Activated CD8-positive, alpha-beta memory T cell treated with anti-CD3 and anti-CD28 coated beads for 36 hours (primary cell): ENCODE measurements around the gene SKAP2. TPM values are rescaled to one million over a fixed set of nuclear protein-coding genes. Genes with fewer than 3 reads are reported as not detected.

ENCODE experiments used
- CTCF ChIA-PET: fragments of 350-600 bp; sonication (Branson Sonifier 250); formaldehyde crosslinking; loops from one replicate; lab custom pipeline; 2021; ENCODE audit warnings: antibody characterized with exemption; lab: Charles Lee
- POLR2A ChIA-PET: fragments of 350-600 bp; sonication (Branson Sonifier 250); formaldehyde crosslinking; loops from one replicate; lab custom pipeline; 2021; ENCODE audit warnings: antibody characterized with exemption; lab: Charles Lee
- total RNA-seq, 2 experiments: library from RNA; stranded (reverse); gene quantifications; one replicate each; pipeline ENCODE4 v1.2.3, GENCODE V29; 2021

The SKAP2 gene
- total RNA-seq, 2 experiments from 2014 or later, result 14.0 to 15.3 TPM

GRCh38 chr7:26681819-26682418 lies 182.5 kb downstream of the SKAP2 start:
- POLR2A ChIA-PET, result interaction anchor here (0.5 kb wide), 1 partner anchor 737 kb away, joined by 5 read pairs; no protein-coding TSS in a partner anchor
- CTCF ChIA-PET, result interaction anchor here (1.2 to 5.9 kb wide), 3 partner anchors 469 to 480 kb away, joined by 3 to 23 read pairs (median 5); no protein-coding TSS in a partner anchor

- ChIA-PET CTCF (interaction anchor here (5.9 kb wide), 1 partner anchor 481 kb away, joined by 23 read pairs; no protein-coding TSS in a partner anchor), POLR2A (no interaction called here)
Observed at GRCh38 chr7:26680587-26680986, 183.8 kb downstream of the SKAP2 start.

- ChIA-PET POLR2A (no interaction called here), CTCF (no interaction called here)
Observed at GRCh38 chr7:26675143-26675887, 189.1 kb downstream of the SKAP2 start.

GRCh38 chr7:26673858-26674257 lies 190.5 kb downstream of the SKAP2 start:
- CTCF ChIA-PET, result no interaction called here
- POLR2A ChIA-PET, result no interaction called here

- POLR2A ChIA-PET, result no interaction called here
- CTCF ChIA-PET, result no interaction called here
Observed at GRCh38 chr7:26673271-26673670, 191.1 kb downstream of the SKAP2 start.

- ChIA-PET POLR2A (no interaction called here), CTCF (no interaction called here)
Observed at GRCh38 chr7:26670841-26671240, 193.5 kb downstream of the SKAP2 start.

- POLR2A ChIA-PET, result no interaction called here
Observed at GRCh38 chr7:26670290-26670689, 194.1 kb downstream of the SKAP2 start.

GRCh38 chr7:26668821-26669220 lies 195.6 kb downstream of the SKAP2 start:
- POLR2A ChIA-PET, result no interaction called here
- CTCF ChIA-PET, result interaction anchor here (0.7 to 1.3 kb wide), 2 partner anchors 375 to 492 kb away, joined by 4 read pairs; no protein-coding TSS in a partner anchor

More at GRCh38 chr7:26670290-26670689, 194.1 kb downstream of the SKAP2 start:
- CTCF ChIA-PET, result no interaction called here

GRCh38 chr7:26667514-26668133 lies 196.8 kb downstream of the SKAP2 start:
- POLR2A ChIA-PET, result no interaction called here

GRCh38 chr7:26664735-26665416 lies 199.5 kb downstream of the SKAP2 start:
- POLR2A ChIA-PET, result no interaction called here
- CTCF ChIA-PET, result no interaction called here

More at GRCh38 chr7:26667514-26668133, 196.8 kb downstream of the SKAP2 start:
- CTCF ChIA-PET, result interaction anchor here (1.0 to 1.3 kb wide), 2 partner anchors 20 to 493 kb away, joined by 3 to 4 read pairs; no protein-coding TSS in a partner anchor

GRCh38 chr7:26664274-26664673 lies 200.1 kb downstream of the SKAP2 start:
- ChIA-PET CTCF (no interaction called here), POLR2A (no interaction called here)

GRCh38 chr7:26663874-26664273 lies 200.5 kb downstream of the SKAP2 start:
- ChIA-PET POLR2A (no interaction called here), CTCF (no interaction called here)

- ChIA-PET CTCF (no interaction called here), POLR2A (no interaction called here)
Observed at GRCh38 chr7:26662646-26663045, 201.7 kb downstream of the SKAP2 start.

GRCh38 chr7:26659121-26659520 lies 205.3 kb downstream of the SKAP2 start:
- ChIA-PET POLR2A (no interaction called here), CTCF (no interaction called here)

- ChIA-PET CTCF (no interaction called here), POLR2A (no interaction called here)
Observed at GRCh38 chr7:26658389-26659084, 205.9 kb downstream of the SKAP2 start.

GRCh38 chr7:26657686-26658388 lies 206.6 kb downstream of the SKAP2 start:
- ChIA-PET POLR2A (no interaction called here), CTCF (no interaction called here)

GRCh38 chr7:26657206-26657641 lies 207.2 kb downstream of the SKAP2 start:
- POLR2A ChIA-PET, result no interaction called here
- CTCF ChIA-PET, result no interaction called here

GRCh38 chr7:26656735-26657134 lies 207.7 kb downstream of the SKAP2 start:
- ChIA-PET CTCF (no interaction called here), POLR2A (no interaction called here)
